AG10803 (cell line): Measurements from ENCODE around the gene MFSD2B.
A peak's percentile ranks its signal among the peaks of the same experiment; 100 is the strongest.
"Not testable (repeated sequence)": the region's sequence is repeated elsewhere in the genome, so short reads cannot be mapped to it uniquely, and the experiment has no call there.

ENCODE experiments used
- DNase-seq: peaks from one replicate; pipeline ENCODE4 v3.0.0; 2010; ENCODE audit warnings: low read depth
- H3K4me3 ChIP-seq: 2 replicates; pipeline ENCODE4 v1.5.1; 2011; ENCODE audit warnings: mild to moderate bottlenecking, low read length, control low read depth
- CTCF ChIP-seq: conservative IDR thresholded peaks from 2 replicates; pipeline ENCODE4 v1.5.1; 2011; ENCODE audit warnings: mild to moderate bottlenecking, low read length, control low read depth, inconsistent platforms

MFSD2B gene

GRCh38 chr2:24024996-24025663, 15.2 kb downstream of the MFSD2B start:
- H3K4me3 ChIP-seq = no peak overlapping the region
- TF ChIP-seq CTCF = no peak
- DNase-seq = no peak

GRCh38 chr2:24026233-24026632, 16.3 kb downstream of the MFSD2B start:
- no peak for DNase-seq
- no peak for TF ChIP-seq CTCF
- no peak overlapping the region for H3K4me3 ChIP-seq

GRCh38 chr2:24038786-24039499, 29.1 kb downstream of the MFSD2B start:
- no peak for DNase-seq
- H3K4me3 ChIP-seq = no peak overlapping the region
- TF ChIP-seq CTCF = no peak

GRCh38 chr2:24040511-24040910, 30.6 kb downstream of the MFSD2B start:
- DNase-seq = no peak
- TF ChIP-seq CTCF = no peak
- H3K4me3 ChIP-seq = no peak overlapping the region

- DNase-seq, H3K4me3 ChIP-seq: not testable (repeated sequence)
Measured at GRCh38 chr2:24043133-24043532, 33.2 kb downstream of the MFSD2B start.

GRCh38 chr2:24045511-24046508, 35.9 kb downstream of the MFSD2B start:
- H3K4me3 ChIP-seq = peak overlapping the region; percentile 82
- no peak for DNase-seq
- no peak for TF ChIP-seq CTCF

- peak; percentile 8 for DNase-seq
- H3K4me3 ChIP-seq = peak overlapping the region; percentile 82
- TF ChIP-seq CTCF = no peak
Measured at GRCh38 chr2:24046599-24046929, 36.7 kb downstream of the MFSD2B start.
